Measurements from ENCODE around the gene LYG1.

DNA sequence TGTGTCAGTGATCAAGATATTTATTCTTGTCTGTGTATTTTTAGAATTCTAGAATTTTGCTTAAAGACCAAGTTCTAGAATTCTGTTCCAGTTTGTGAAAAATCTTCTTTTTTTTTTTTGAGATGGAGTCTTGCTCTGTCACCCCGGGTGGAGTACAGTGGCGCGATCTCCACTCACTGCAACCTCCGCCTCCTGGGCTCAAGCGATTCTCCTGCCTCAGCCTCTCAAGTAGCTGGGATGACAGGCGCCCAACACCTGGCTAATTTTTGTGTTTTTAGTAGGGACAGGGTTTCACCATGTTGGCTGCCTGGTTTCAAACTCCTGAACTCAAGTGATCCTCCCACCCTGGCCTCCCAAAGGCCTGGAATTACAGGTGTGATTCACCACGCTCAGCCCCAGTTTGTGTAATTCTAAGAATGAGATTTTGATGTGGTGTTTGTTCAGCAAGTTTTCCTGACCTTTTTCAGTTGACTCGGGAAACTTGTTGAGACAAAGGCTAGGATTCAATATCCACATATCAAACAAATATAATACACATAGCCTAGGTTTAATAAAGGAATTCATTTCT is 39.8 kb upstream of the LYG1 start:
- TF ChIP-seq, protein P1, sequence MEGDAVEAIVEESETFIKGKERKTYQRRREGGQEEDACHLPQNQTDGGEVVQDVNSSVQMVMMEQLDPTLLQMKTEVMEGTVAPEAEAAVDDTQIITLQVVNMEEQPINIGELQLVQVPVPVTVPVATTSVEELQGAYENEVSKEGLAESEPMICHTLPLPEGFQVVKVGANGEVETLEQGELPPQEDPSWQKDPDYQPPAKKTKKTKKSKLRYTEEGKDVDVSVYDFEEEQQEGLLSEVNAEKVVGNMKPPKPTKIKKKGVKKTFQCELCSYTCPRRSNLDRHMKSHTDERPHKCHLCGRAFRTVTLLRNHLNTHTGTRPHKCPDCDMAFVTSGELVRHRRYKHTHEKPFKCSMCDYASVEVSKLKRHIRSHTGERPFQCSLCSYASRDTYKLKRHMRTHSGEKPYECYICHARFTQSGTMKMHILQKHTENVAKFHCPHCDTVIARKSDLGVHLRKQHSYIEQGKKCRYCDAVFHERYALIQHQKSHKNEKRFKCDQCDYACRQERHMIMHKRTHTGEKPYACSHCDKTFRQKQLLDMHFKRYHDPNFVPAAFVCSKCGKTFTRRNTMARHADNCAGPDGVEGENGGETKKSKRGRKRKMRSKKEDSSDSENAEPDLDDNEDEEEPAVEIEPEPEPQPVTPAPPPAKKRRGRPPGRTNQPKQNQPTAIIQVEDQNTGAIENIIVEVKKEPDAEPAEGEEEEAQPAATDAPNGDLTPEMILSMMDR (IDR thresholded peaks at IDR 0.05), result no peak
- TF ChIP-seq, protein P2, sequence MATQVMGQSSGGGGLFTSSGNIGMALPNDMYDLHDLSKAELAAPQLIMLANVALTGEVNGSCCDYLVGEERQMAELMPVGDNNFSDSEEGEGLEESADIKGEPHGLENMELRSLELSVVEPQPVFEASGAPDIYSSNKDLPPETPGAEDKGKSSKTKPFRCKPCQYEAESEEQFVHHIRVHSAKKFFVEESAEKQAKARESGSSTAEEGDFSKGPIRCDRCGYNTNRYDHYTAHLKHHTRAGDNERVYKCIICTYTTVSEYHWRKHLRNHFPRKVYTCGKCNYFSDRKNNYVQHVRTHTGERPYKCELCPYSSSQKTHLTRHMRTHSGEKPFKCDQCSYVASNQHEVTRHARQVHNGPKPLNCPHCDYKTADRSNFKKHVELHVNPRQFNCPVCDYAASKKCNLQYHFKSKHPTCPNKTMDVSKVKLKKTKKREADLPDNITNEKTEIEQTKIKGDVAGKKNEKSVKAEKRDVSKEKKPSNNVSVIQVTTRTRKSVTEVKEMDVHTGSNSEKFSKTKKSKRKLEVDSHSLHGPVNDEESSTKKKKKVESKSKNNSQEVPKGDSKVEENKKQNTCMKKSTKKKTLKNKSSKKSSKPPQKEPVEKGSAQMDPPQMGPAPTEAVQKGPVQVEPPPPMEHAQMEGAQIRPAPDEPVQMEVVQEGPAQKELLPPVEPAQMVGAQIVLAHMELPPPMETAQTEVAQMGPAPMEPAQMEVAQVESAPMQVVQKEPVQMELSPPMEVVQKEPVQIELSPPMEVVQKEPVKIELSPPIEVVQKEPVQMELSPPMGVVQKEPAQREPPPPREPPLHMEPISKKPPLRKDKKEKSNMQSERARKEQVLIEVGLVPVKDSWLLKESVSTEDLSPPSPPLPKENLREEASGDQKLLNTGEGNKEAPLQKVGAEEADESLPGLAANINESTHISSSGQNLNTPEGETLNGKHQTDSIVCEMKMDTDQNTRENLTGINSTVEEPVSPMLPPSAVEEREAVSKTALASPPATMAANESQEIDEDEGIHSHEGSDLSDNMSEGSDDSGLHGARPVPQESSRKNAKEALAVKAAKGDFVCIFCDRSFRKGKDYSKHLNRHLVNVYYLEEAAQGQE (IDR thresholded peaks at IDR 0.05; ENCODE audit: insufficient read depth in 1 of 2, low read depth in 2 of 2, low read length in 1 of 2), result no peak
- TF ChIP-seq POLR2AphosphoS5 (IDR thresholded peaks at IDR 0.05; ENCODE audit: low read depth, low read length), result no peak
- no peak for TF ChIP-seq SIN3A (IDR thresholded peaks at IDR 0.05; ENCODE audit: borderline replicate concordance, insufficient read depth, low read depth, low read length)
- TF ChIP-seq TCF7L2 (IDR thresholded peaks at IDR 0.05; ENCODE audit: low read depth, low read length), result no peak

Measured in Panc1 (cell line).